K562 (cell line): ENCODE measurements around the gene SIDT2. TPM values are rescaled to one million over a fixed set of nuclear protein-coding genes. Genes with fewer than 3 reads are reported as not detected.
A peak's percentile ranks its signal among the peaks of the same experiment; 100 is the strongest.

Source experiments
- ATAC-seq: fragments of 200-7000 bp; cut with Tn5 transposase; 3 replicates; pipeline ENCODE4 v1.9.1; 2020; ENCODE audit warnings: moderate library complexity
- BruUV-seq: library from RNA; stranded (reverse); fragments of 400-500 nt; replicated peaks from 2 replicates; lab custom pipeline; 2021; lab: Mats Ljungman, UMichigan
- CTCF ChIA-PET: fragments of 300-600 bp; formaldehyde crosslinking; extraction: SDS; loops from one replicate; lab custom pipeline; 2021; ENCODE audit warnings: low intra/inter-chr PET ratio; lab: Yijun Ruan, JAX
- POLR2A ChIA-PET: fragments of 300-600, 350-650 bp; sonication (Branson Sonifier 250); formaldehyde crosslinking; extraction: SDS; loops from one replicate; lab custom pipeline; 2021; ENCODE audit warnings: antibody characterized with exemption, inconsistent platforms; lab: Yijun Ruan, JAX
- DNase-seq, 4 experiments: peaks; one replicate each; pipeline versions ENCODE4 v3.0.0 to v3.0.0-alpha.2; 2011 to 2018; ENCODE audit warnings: low spot score in 3 of 4, mixed read lengths in 3 of 4; ENCODE audit errors: extremely low read depth in 1 of 4
- FAIRE-seq: peaks from 2 replicates; lab custom pipeline; 2011; peaks lifted over from hg19 to GRCh38; lab: Jason Lieb, UNC
- H2AFZ ChIP-seq: 2 replicates; pipeline ENCODE4 v1.6.0; 2011; ENCODE audit warnings: low read depth, low read length, control low read depth, inconsistent platforms
- H3K27ac ChIP-seq: fragments of 200-600 bp; 3 replicates; pipeline ENCODE4 v1.8.0; 2011; ENCODE audit warnings: low read depth, mild to moderate bottlenecking, control low read depth, inconsistent platforms, low read length, moderate library complexity, mixed read lengths; ENCODE audit errors: extremely low read depth
- H3K27me3 ChIP-seq, 2 experiments: fragments of 300-600 bp in 1 of 2; 2 replicates in 1 of 2; 3 replicates in 1 of 2; pipeline versions ENCODE4 v1.6.0 to v1.8.0; 2011; ENCODE audit warnings: inconsistent platforms in 2 of 2, low read length in 2 of 2, mild to moderate bottlenecking in 1 of 2, mixed read lengths in 1 of 2, moderate library complexity in 1 of 2; ENCODE audit not compliant: control insufficient read depth in 2 of 2, insufficient read depth in 2 of 2
- H3K36me3 ChIP-seq: fragments of 300-600 bp; 3 replicates; pipeline ENCODE4 v1.8.0; 2011; ENCODE audit warnings: mild to moderate bottlenecking, low read length, inconsistent platforms; ENCODE audit not compliant: control insufficient read depth, insufficient read depth
- H3K4me1 ChIP-seq, 2 experiments: fragments of 200-600 bp in 1 of 2; replicated peaks in 1 of 2; 2 replicates in 1 of 2; 3 replicates in 1 of 2; pipeline versions ENCODE4 v1.5.1 to v1.8.0; 2011; ENCODE audit warnings: inconsistent platforms in 2 of 2, low read length in 2 of 2, mild to moderate bottlenecking in 1 of 2, mixed read lengths in 1 of 2, moderate library complexity in 1 of 2; ENCODE audit not compliant: control insufficient read depth in 2 of 2, insufficient read depth in 2 of 2
- H3K4me2 ChIP-seq: 2 replicates; pipeline ENCODE4 v1.6.1; 2011; ENCODE audit warnings: low read length, control low read depth, inconsistent platforms, mixed read lengths; ENCODE audit not compliant: insufficient read depth
- H3K4me3 ChIP-seq: fragments of 200-600 bp; sonication (generic), shearing (Covaris generic); 2 replicates; pipeline ENCODE4 v1.5.1; 2016; ENCODE audit warnings: control low read depth, inconsistent platforms
- H3K79me2 ChIP-seq: fragments of 200-600 bp; 3 replicates; pipeline ENCODE4 v1.8.0; 2011; ENCODE audit warnings: low read length, inconsistent platforms; ENCODE audit not compliant: control insufficient read depth, insufficient read depth
- H3K9ac ChIP-seq, 2 experiments: 2 replicates each; pipeline versions ENCODE4 v1.6.0 to v1.6.1; 2011; ENCODE audit warnings: low read depth in 2 of 2, low read length in 2 of 2, control low read depth in 1 of 2, inconsistent platforms in 1 of 2, mild to moderate bottlenecking in 1 of 2, mixed read lengths in 1 of 2; ENCODE audit not compliant: insufficient read depth in 1 of 2
- H3K9me1 ChIP-seq: one replicate; pipeline ENCODE4 v1.6.0; 2011; ENCODE audit warnings: inconsistent platforms, mild to moderate bottlenecking, low read length, moderate library complexity; ENCODE audit not compliant: control insufficient read depth, insufficient read depth
- H3K9me3 ChIP-seq: replicated peaks from 2 replicates; pipeline ENCODE4 v1.5.1; 2011; ENCODE audit warnings: low read depth, low read length, inconsistent platforms; ENCODE audit not compliant: control insufficient read depth, insufficient read depth
- H4K20me1 ChIP-seq: replicated peaks from 2 replicates; pipeline ENCODE4 v1.6.1; 2011; ENCODE audit warnings: low read length, inconsistent platforms, mixed read lengths; ENCODE audit not compliant: control insufficient read depth, insufficient read depth
- ARID3B ChIP-seq: fragments of 250-450 bp; sonication (Bioruptor Pico); IDR thresholded peaks from 2 replicates; pipeline ENCODE4 v1.4.0; 2020; ENCODE audit warnings: borderline replicate concordance
- ARNT ChIP-seq, 2 experiments: fragments of 450-650 bp; IDR thresholded peaks; 2 replicates each; pipeline ENCODE4 v1.6.1; 2016; ENCODE audit warnings: mild to moderate bottlenecking in 1 of 2
- ATF3 ChIP-seq, 2 experiments: fragments of 450-650 bp in 1 of 2; sonication (generic) in 1 of 2; formaldehyde crosslinking in 1 of 2; IDR thresholded peaks in 1 of 2; conservative IDR thresholded peaks in 1 of 2; 2 replicates each; pipeline versions ENCODE4 v1.6.1 to v1.8.1; 2016 to 2023; ENCODE audit warnings: mild to moderate bottlenecking in 2 of 2, moderate library complexity in 2 of 2, inconsistent platforms in 1 of 2, missing genetic modification reagents in 1 of 2
- BRF1 ChIP-seq: IDR thresholded peaks from 3 replicates; pipeline ENCODE4 v1.6.1; 2011; ENCODE audit warnings: borderline replicate concordance, mild to moderate bottlenecking; ENCODE audit not compliant: insufficient read length; ENCODE audit errors: extremely low read depth
- CBFA2T3 ChIP-seq: fragments of 450-650 bp; IDR thresholded peaks from 2 replicates; pipeline ENCODE4 v1.6.1; 2017
- CBX5 ChIP-seq: IDR thresholded peaks from 2 replicates; pipeline ENCODE4 v1.6.1; 2014; ENCODE audit warnings: low read depth, borderline replicate concordance
- ETV6 ChIP-seq, 3 experiments: fragments of 150-350 bp in 1 of 3; sonication (generic) in 1 of 3; formaldehyde crosslinking in 1 of 3; IDR thresholded peaks; 2 replicates each; pipeline versions ENCODE4 v1.6.1 to v1.8.0; 2014 to 2022; ENCODE audit warnings: borderline replicate concordance in 2 of 3, low read depth in 2 of 3, antibody characterized with exemption in 1 of 3, low read length in 1 of 3, mild to moderate bottlenecking in 1 of 3, missing genetic modification reagents in 1 of 3
- GABPA ChIP-seq: fragments of 200-800 bp; sonication (Bioruptor generic); conservative IDR thresholded peaks from 2 replicates; pipeline ENCODE4 v1.6.1; 2016; ENCODE audit warnings: low read depth, missing genetic modification characterization, missing compliant biosample characterization
- GABPB1 ChIP-seq: sonication (generic); formaldehyde crosslinking; IDR thresholded peaks from 2 replicates; pipeline ENCODE4 v1.8.0; 2022; ENCODE audit warnings: mild to moderate bottlenecking, missing genetic modification reagents
- GATAD2A ChIP-seq: fragments of 450-650 bp; IDR thresholded peaks from 2 replicates; pipeline ENCODE4 v1.6.1; 2017
- PTRF ChIP-seq: fragments of 450-650 bp; IDR thresholded peaks from 2 replicates; pipeline ENCODE4 v1.6.1; 2016; ENCODE audit warnings: mild to moderate bottlenecking, missing genetic modification characterization, missing compliant biosample characterization
- ZNF586 ChIP-seq: fragments of 450-650 bp; formaldehyde crosslinking; conservative IDR thresholded peaks from 2 replicates; pipeline ENCODE4 v1.4.0; 2020; ENCODE audit warnings: mild to moderate bottlenecking, moderate library complexity
- ZNF589 ChIP-seq: fragments of 200-800 bp; sonication (Bioruptor generic); IDR thresholded peaks from 2 replicates; pipeline ENCODE4 v1.6.1; 2016; ENCODE audit warnings: low read depth, missing genetic modification characterization, missing compliant biosample characterization
- ZNF695 ChIP-seq: fragments of 450-650 bp; formaldehyde crosslinking; IDR thresholded peaks from 2 replicates; pipeline ENCODE4 v1.4.0; 2020; ENCODE audit warnings: mild to moderate bottlenecking, moderate library complexity
- ZNF76 ChIP-seq: fragments of 250-450 bp; sonication (Bioruptor Pico); IDR thresholded peaks from 2 replicates; pipeline ENCODE4 v1.4.0; 2020; ENCODE audit warnings: mild to moderate bottlenecking, moderate library complexity, borderline replicate concordance
- WGBS: fragments of 100-300 bp; shearing (Covaris generic); methylation state at CpG from one replicate; pipeline ENCODE4 v1.1.6; 2016; ENCODE audit warnings: low coverage, mixed read lengths; ENCODE audit not compliant: insufficient coverage; ENCODE audit errors: missing lambda C conversion rate; 5-methylcytosine and 5-hydroxymethylcytosine counted together
- in situ Hi-C: fragments of 300-500 bp; cut with MboI; formaldehyde crosslinking; loops from 4 replicates; pipeline ENCODE4 v1.15.0; 2018; ENCODE audit warnings: inconsistent platforms, mixed read lengths
- intact Hi-C: fragments of 100-400 bp; cut with micrococcal nuclease; formaldehyde crosslinking; loops from 2 replicates; pipeline ENCODE4 v1.14.2; 2022
- polyA plus RNA-seq, 8 experiments: library from polyadenylated mRNA; depleted of rRNA in 4 of 8; stranded (reverse) in 5 of 8; unstranded in 3 of 8; fragments of >200 nt; fragmentation: Nextera tagmentation in 2 of 8; fragmentation: Illumina TruSeq in 1 of 8; extraction: Ambion mirVana in 2 of 8; extraction: Trizol in 1 of 8; gene quantifications; 2 replicates each; pipeline versions ENCODE4 v1.2.1 to v1.2.3, GENCODE V29; 2011 to 2014; ENCODE audit warnings: inconsistent platforms in 1 of 8, missing spikeins in 1 of 8
- total RNA-seq, 7 experiments: library from RNA; depleted of rRNA in 6 of 7; stranded (reverse); fragments of >200 nt in 6 of 7; fragmentation: Illumina TruSeq in 2 of 7; extraction: Trizol in 2 of 7; gene quantifications; 2 replicates each; pipeline versions ENCODE4 v1.2.1 to v1.2.3, GENCODE V29; 2011 to 2021; ENCODE audit warnings: low replicate concordance in 1 of 7

SIDT2 gene
- total and polyA plus RNA-seq, 9 of the 15 experiments (the other 6 are each of a cell fraction or from before 2014, with no cell fraction given) = 2.4 to 20.2 (median 6.5) TPM

GRCh38 chr11:117145393-117145761, 33.2 kb upstream of the SIDT2 start (continued):
- TF ChIP-seq ATF3 (IDR thresholded peaks at IDR 0.05) (peak; percentile 4; the same call in 1 of the 2 replicates), ATF3 (CRISPR knock-in tag; conservative IDR thresholded peaks at IDR 0.05) (no peak), GABPB1 (CRISPR knock-in tag) (peak; percentile 45; the same call in 1 of the 2 replicates), ARNT (IDR thresholded peaks at IDR 0.05) (no peak), ETV6 (IDR thresholded peaks at IDR 0.05; ENCODE audit: borderline replicate concordance in 1 of 2, low read depth in 2 of 2, low read length in 1 of 2) (no peak), ETV6 (CRISPR knock-in tag; IDR thresholded peaks at IDR 0.05; ENCODE audit: borderline replicate concordance) (no peak), CBX5 (no peak), GABPA (tag) (no peak), ZNF76 (CRISPR knock-in tag) (no peak)

GRCh38 chr11:117146521-117146920, 32.0 kb upstream of the SIDT2 start:
- Histone ChIP-seq H3K4me3 (no peak overlapping the region), H3K9me3 (no peaks in the 10 kb centered on the region), H4K20me1 (peaks cover 6% of the 10 kb centered on the region), H3K9ac (peak overlapping the region in 1 of 2 experiments; percentile 50; a peak in 2 of 4 replicates), H2AFZ (no peak overlapping the region), H3K9me1 (no peaks in the 10 kb centered on the region), H3K27me3 (no peaks in the 10 kb centered on the region), H3K36me3 (peaks cover 43% of the 10 kb centered on the region), H3K4me1 (peaks cover 10 to 15% of the 10 kb centered on the region in 2 experiments; a peak in 4 of 5 replicates), H3K4me2 (no peak overlapping the region), H3K27ac (peak overlapping the region; percentile 16; the same call in 1 of the 3 replicates), H3K79me2 (peaks cover 77% of the 10 kb centered on the region)
- intact Hi-C loops = no loop called here
- no TSS peak for BruUV-seq
- CTCF ChIA-PET = no interaction called here
- DNase-seq = no peak
- FAIRE-seq = no peak
- no peak for ATAC-seq
- WGBS = 73% methylated on average over 8 of the region's 10 CpGs
- POLR2A ChIA-PET = interaction anchor here (1.2 to 2.7 kb wide), 4 partner anchors 24 to 414 kb away, joined by 4 to 17 read pairs (median 4); partner anchors contain the start of gene SIDT2
- in situ Hi-C loops = no loop called here
- TF ChIP-seq GATAD2A (no peak), ZNF589 (CRISPR knock-in tag) (no peak), PTRF (no peak), BRF1 (no peak), ZNF586 (no peak), ZNF695 (CRISPR knock-in tag) (no peak), CBFA2T3 (no peak), ARID3B (CRISPR knock-in tag) (no peak)
